GM12878 (cell line): ENCODE results near the gene RRAD. TPM values are rescaled to one million over a fixed set of nuclear protein-coding genes. Genes with fewer than 3 reads are reported as not detected.

Experiments used
- ATAC-seq: fragments of 200-7000 bp; cut with Tn5 transposase; 3 replicates; pipeline ENCODE4 v1.9.1; 2020; ENCODE audit warnings: mild to moderate bottlenecking, moderate library complexity
- BruUV-seq: library from RNA; stranded (reverse); fragments of 400-500 nt; replicated peaks from 2 replicates; lab custom pipeline; 2021; lab: Mats Ljungman, UMichigan
- CTCF ChIA-PET: fragments of 300-600 bp; sonication (Branson Sonifier 250); formaldehyde crosslinking; extraction: SDS; loops from one replicate; lab custom pipeline; 2021; ENCODE audit warnings: inconsistent platforms; lab: Yijun Ruan, JAX
- POLR2A ChIA-PET: fragments of 350-600 bp; formaldehyde crosslinking; extraction: SDS; loops from one replicate; lab custom pipeline; 2021; ENCODE audit warnings: inconsistent platforms; lab: Charles Lee
- RAD21 ChIA-PET: fragments of 300-600 bp; sonication (Branson Sonifier 250); formaldehyde crosslinking; loops from one replicate; lab custom pipeline; 2023; ENCODE audit warnings: antibody characterized with exemption; ENCODE audit not compliant: unreplicated experiment; lab: Charles Lee
- SMC1A ChIA-PET: fragments of 300-600 bp; sonication (Branson Sonifier 250); formaldehyde crosslinking; loops from one replicate; lab custom pipeline; 2023; ENCODE audit not compliant: unreplicated experiment, uncharacterized antibody; lab: Charles Lee
- DNase-seq: peaks from one replicate; pipeline ENCODE4 v3.0.0-alpha.2; 2011; ENCODE audit warnings: low read depth, low spot score
- FAIRE-seq: peaks from 3 replicates; lab custom pipeline; 2011; peaks lifted over from hg19 to GRCh38; lab: Jason Lieb, UNC
- H2AFZ ChIP-seq: 2 replicates; pipeline ENCODE4 v1.6.0; 2011; ENCODE audit warnings: low read depth, low read length, control low read depth; ENCODE audit not compliant: control insufficient read depth
- H3K27ac ChIP-seq: 2 replicates; pipeline ENCODE4 v1.5.1; 2011; ENCODE audit warnings: control low read depth; ENCODE audit not compliant: control insufficient read depth, insufficient read depth
- H3K27me3 ChIP-seq, 2 experiments: replicated peaks in 1 of 2; 2 replicates each; pipeline versions ENCODE4 v1.6.0 to v1.6.1; 2011; ENCODE audit warnings: low read length in 1 of 2; ENCODE audit not compliant: control insufficient read depth in 2 of 2, insufficient read depth in 2 of 2
- H3K36me3 ChIP-seq, 2 experiments: 2 replicates each; pipeline ENCODE4 v1.5.1; 2011; ENCODE audit warnings: low read length in 1 of 2; ENCODE audit not compliant: control insufficient read depth in 2 of 2, insufficient read depth in 2 of 2
- H3K4me1 ChIP-seq: 2 replicates; pipeline ENCODE4 v1.6.1; 2011; ENCODE audit warnings: mild to moderate bottlenecking, low read length, moderate library complexity, mixed read lengths; ENCODE audit not compliant: control insufficient read depth, insufficient read depth
- H3K4me2 ChIP-seq: 2 replicates; pipeline ENCODE4 v1.6.0; 2011; ENCODE audit warnings: control low read depth; ENCODE audit not compliant: control insufficient read depth, insufficient read depth
- H3K4me3 ChIP-seq: fragments of 200-600 bp; sonication (generic); 2 replicates; pipeline ENCODE4 v1.5.1; 2016
- H3K79me2 ChIP-seq: 2 replicates; pipeline ENCODE4 v1.6.0; 2011; ENCODE audit warnings: low read length; ENCODE audit not compliant: control insufficient read depth, insufficient read depth
- H3K9ac ChIP-seq: 2 replicates; pipeline ENCODE4 v1.8.0; 2011; ENCODE audit warnings: low read length, control low read depth, mixed read lengths; ENCODE audit not compliant: control insufficient read depth, insufficient read depth
- H3K9me3 ChIP-seq: replicated peaks from 3 replicates; pipeline ENCODE4 v1.5.1; 2011; ENCODE audit warnings: mild to moderate bottlenecking, low read length; ENCODE audit not compliant: control insufficient read depth, insufficient read depth
- H4K20me1 ChIP-seq: 2 replicates; pipeline ENCODE4 v1.6.0; 2011; ENCODE audit not compliant: control insufficient read depth, insufficient read depth
- ATF7 ChIP-seq: fragments of 450-650 bp; IDR thresholded peaks from 2 replicates; pipeline ENCODE4 v1.6.1; 2016; ENCODE audit warnings: low read depth, mild to moderate bottlenecking
- EP300 ChIP-seq, 2 experiments: fragments of 150-350 bp in 1 of 2; IDR thresholded peaks; 2 replicates each; pipeline ENCODE4 v1.6.1; 2011 to 2012; ENCODE audit warnings: low read depth in 2 of 2, low read length in 2 of 2, borderline replicate concordance in 1 of 2, improper control_type of control experiment in 1 of 2, inconsistent platforms in 1 of 2; ENCODE audit not compliant: control insufficient read depth in 1 of 2
- GATAD2B ChIP-seq: fragments of 450-650 bp; conservative IDR thresholded peaks from 2 replicates; pipeline ENCODE4 v1.6.1; 2017; ENCODE audit warnings: low read depth, mild to moderate bottlenecking, moderate library complexity
- HDAC6 ChIP-seq: fragments of 200-600 bp; sonication (generic); IDR thresholded peaks from one replicate; pipeline ENCODE4 v1.8.0; 2017; ENCODE audit warnings: antibody characterized with exemption; ENCODE audit not compliant: unreplicated experiment
- HDGF ChIP-seq: fragments of 450-650 bp; IDR thresholded peaks from 2 replicates; pipeline ENCODE4 v1.6.1; 2016; ENCODE audit warnings: antibody characterized with exemption
- KDM1A ChIP-seq: fragments of 200-600 bp; sonication (generic); IDR thresholded peaks from 2 replicates; pipeline ENCODE4 v1.6.1; 2016; ENCODE audit warnings: borderline replicate concordance
- KLF5 ChIP-seq: fragments of 450-650 bp; IDR thresholded peaks from 2 replicates; pipeline ENCODE4 v1.6.1; 2014; ENCODE audit warnings: mild to moderate bottlenecking; ENCODE audit not compliant: partially characterized antibody
- MTA3 ChIP-seq: IDR thresholded peaks from 2 replicates; pipeline ENCODE4 v1.6.1; 2012; ENCODE audit warnings: low read length, inconsistent platforms, borderline replicate concordance
- NFYB ChIP-seq: IDR thresholded peaks from 2 replicates; pipeline ENCODE4 v1.6.1; 2011; ENCODE audit warnings: low read depth, mild to moderate bottlenecking, low read length, improper control_type of control experiment, moderate library complexity; ENCODE audit not compliant: insufficient read depth
- POLR2AphosphoS5 ChIP-seq: IDR thresholded peaks from 2 replicates; pipeline ENCODE4 v1.6.1; 2011; ENCODE audit warnings: mild to moderate bottlenecking, low read length, inconsistent platforms
- TCF12 ChIP-seq: IDR thresholded peaks from 2 replicates; pipeline ENCODE4 v1.6.1; 2011; ENCODE audit warnings: low read depth, mild to moderate bottlenecking, low read length
- ZBED1 ChIP-seq: IDR thresholded peaks from 2 replicates; pipeline ENCODE4 v1.6.1; 2016; ENCODE audit warnings: borderline replicate concordance
- ZBTB11 ChIP-seq: fragments of 450-650 bp; formaldehyde crosslinking; IDR thresholded peaks from 2 replicates; pipeline ENCODE4 v1.5.0; 2022; ENCODE audit warnings: mild to moderate bottlenecking, missing genetic modification characterization
- ZNF207 ChIP-seq: fragments of 450-650 bp; IDR thresholded peaks from 2 replicates; pipeline ENCODE4 v1.6.1; 2014; ENCODE audit warnings: antibody characterized with exemption, mild to moderate bottlenecking, borderline replicate concordance
- WGBS: methylation state at CpG from one replicate; pipeline ENCODE4 v1.1.6; 2016; ENCODE audit warnings: low lambda C conversion rate; ENCODE audit not compliant: insufficient replicate concordance, insufficient coverage; ENCODE audit errors: missing lambda C conversion rate; 5-methylcytosine and 5-hydroxymethylcytosine counted together
- in situ Hi-C: fragments of 300-500 bp; cut with MboI; formaldehyde crosslinking; loops from 9 replicates; pipeline ENCODE4 v1.14.3; 2018; ENCODE audit warnings: mixed read lengths
- intact Hi-C: fragments of 100-400 bp; cut with micrococcal nuclease; formaldehyde crosslinking; loops from one replicate; pipeline ENCODE4 v1.14.2; 2022; ENCODE audit not compliant: unreplicated experiment
- polyA plus RNA-seq, 11 experiments: library from polyadenylated mRNA; depleted of rRNA in 4 of 11; unstranded in 6 of 11; stranded (reverse) in 5 of 11; fragments of >200 nt; fragmentation: Nextera tagmentation in 4 of 11; fragmentation: Illumina TruSeq in 1 of 11; extraction: Ambion mirVana in 4 of 11; extraction: Trizol in 1 of 11; gene quantifications; 1 replicate in 1 of 11; 2 replicates in 10 of 11; pipeline versions ENCODE4 v1.2.1 to v1.2.3, GENCODE V29; 2011 to 2016; ENCODE audit warnings: inconsistent platforms in 2 of 11, missing spikeins in 2 of 11, low read depth in 1 of 11
- total RNA-seq, 4 experiments: library from RNA; depleted of rRNA in 3 of 4; stranded (reverse); fragments of >200 nt in 3 of 4; fragmentation: Illumina TruSeq in 1 of 4; extraction: Trizol in 1 of 4; gene quantifications; 2 replicates each; pipeline versions ENCODE4 v1.2.1 to v1.2.3, GENCODE V29; 2013 to 2021

The RRAD gene
- total and polyA plus RNA-seq, 10 of the 15 experiments (the other 5 are each of a cell fraction or from before 2014, with no cell fraction given) = 0.11 to 8.5 (median 2.8) TPM

DNA sequence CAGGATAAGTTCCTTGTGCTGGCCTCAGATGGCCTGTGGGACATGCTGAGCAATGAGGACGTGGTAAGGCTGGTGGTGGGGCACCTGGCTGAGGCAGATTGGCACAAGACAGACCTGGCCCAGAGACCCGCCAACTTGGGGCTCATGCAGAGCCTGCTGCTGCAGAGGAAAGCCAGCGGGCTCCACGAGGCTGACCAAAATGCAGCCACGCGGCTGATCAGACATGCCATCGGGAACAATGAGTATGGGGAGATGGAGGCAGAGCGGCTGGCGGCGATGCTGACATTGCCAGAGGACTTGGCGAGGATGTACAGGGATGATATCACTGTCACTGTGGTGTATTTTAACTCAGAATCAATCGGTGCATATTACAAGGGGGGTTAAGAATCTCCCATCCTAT lies 39.8 kb downstream of the RRAD start:
- H3K9me3 ChIP-seq = no peaks in the 10 kb centered on the region
- CTCF ChIA-PET = interaction anchor here (0.6 to 5.2 kb wide), 4 partner anchors 8 to 58 kb away, joined by 3 to 34 read pairs (median 4); no protein-coding TSS in a partner anchor
- H3K36me3 ChIP-seq = peaks cover 3 to 5% of the 10 kb centered on the region in 2 experiments
- H3K4me2 ChIP-seq = no peak overlapping the region
- no peaks in the 10 kb centered on the region; the same call in 1 of the 2 replicates for H3K4me1 ChIP-seq
- SMC1A ChIA-PET = interaction anchor here (1.3 kb wide), 1 partner anchor 10 kb away, joined by 4 read pairs; no protein-coding TSS in a partner anchor
- in situ Hi-C loops (no loop called here), intact Hi-C loops (no loop called here)
- H4K20me1 ChIP-seq = no peaks in the 10 kb centered on the region
- ATAC-seq = no peak
- no peak overlapping the region for H3K27ac ChIP-seq
- H2AFZ ChIP-seq = no peak overlapping the region
- POLR2A ChIA-PET = interaction anchor here (0.6 kb wide), 1 partner anchor 144 kb away, joined by 3 read pairs; no protein-coding TSS in a partner anchor
- no peaks in the 10 kb centered on the region for H3K27me3 ChIP-seq
- no peak overlapping the region for H3K9ac ChIP-seq
- BruUV-seq = no TSS peak
- peaks cover 11% of the 10 kb centered on the region for H3K79me2 ChIP-seq
- H3K4me3 ChIP-seq = no peak overlapping the region
- 91% methylated on average over 12 of the region's 12 CpGs for WGBS
- no peak for FAIRE-seq
- no peak for DNase-seq
- TF ChIP-seq ZNF207 (no peak), KDM1A (no peak), POLR2AphosphoS5 (no peak), MTA3 (no peak), KLF5 (no peak), ATF7 (no peak), NFYB (no peak), TCF12 (no peak), ZBED1 (no peak), ZBTB11 (CRISPR knock-in tag) (no peak), GATAD2B (no peak), HDAC6 (no peak), HDGF (no peak), EP300 (IDR thresholded peaks at IDR 0.05; ENCODE audit: borderline replicate concordance in 1 of 2, control insufficient read depth in 1 of 2, low read depth in 2 of 2, low read length in 2 of 2) (no peak)
- RAD21 ChIA-PET = interaction anchor here (1.3 kb wide), 1 partner anchor 10 kb away, joined by 4 read pairs; no protein-coding TSS in a partner anchor
